Bronchial epithelial cell (primary cell): ENCODE data around the gene GRIK5. TPM values are rescaled to one million over a fixed set of nuclear protein-coding genes. Genes with fewer than 3 reads are reported as not detected.

Experiments used
- DNase-seq: peaks from one replicate; pipeline ENCODE4 v3.0.0-alpha.2; 2010; ENCODE audit warnings: low read depth
- FAIRE-seq: peaks from 2 replicates; lab custom pipeline; 2011; peaks lifted over from hg19 to GRCh38; lab: Jason Lieb, UNC
- H3K27me3 ChIP-seq: 2 replicates; pipeline ENCODE4 v1.5.1; 2011; ENCODE audit warnings: low read length; ENCODE audit not compliant: control insufficient read depth, insufficient read depth
- H3K36me3 ChIP-seq: 2 replicates; pipeline ENCODE4 v1.5.1; 2011; ENCODE audit warnings: low read length; ENCODE audit not compliant: control insufficient read depth, insufficient read depth
- H3K4me3 ChIP-seq: 2 replicates; pipeline ENCODE4 v1.5.1; 2011; ENCODE audit warnings: mild to moderate bottlenecking, low read depth, low read length, control low read depth
- total RNA-seq: library from RNA; depleted of rRNA; stranded (reverse); fragments of >200 nt; gene quantifications from 2 replicates; pipeline ENCODE4 v1.2.1, GENCODE V29; 2014
- TF ChIP-seq, protein P1 (sequence below): IDR thresholded peaks from 2 replicates; pipeline ENCODE4 v1.5.1; 2011; ENCODE audit warnings: mild to moderate bottlenecking, moderate library complexity, low read length, control low read depth, inconsistent platforms; ENCODE audit not compliant: insufficient read depth, severe bottlenecking

GRIK5 gene
- total RNA-seq, 1 donor from 2014 or later, result under 0.01 TPM

DNA sequence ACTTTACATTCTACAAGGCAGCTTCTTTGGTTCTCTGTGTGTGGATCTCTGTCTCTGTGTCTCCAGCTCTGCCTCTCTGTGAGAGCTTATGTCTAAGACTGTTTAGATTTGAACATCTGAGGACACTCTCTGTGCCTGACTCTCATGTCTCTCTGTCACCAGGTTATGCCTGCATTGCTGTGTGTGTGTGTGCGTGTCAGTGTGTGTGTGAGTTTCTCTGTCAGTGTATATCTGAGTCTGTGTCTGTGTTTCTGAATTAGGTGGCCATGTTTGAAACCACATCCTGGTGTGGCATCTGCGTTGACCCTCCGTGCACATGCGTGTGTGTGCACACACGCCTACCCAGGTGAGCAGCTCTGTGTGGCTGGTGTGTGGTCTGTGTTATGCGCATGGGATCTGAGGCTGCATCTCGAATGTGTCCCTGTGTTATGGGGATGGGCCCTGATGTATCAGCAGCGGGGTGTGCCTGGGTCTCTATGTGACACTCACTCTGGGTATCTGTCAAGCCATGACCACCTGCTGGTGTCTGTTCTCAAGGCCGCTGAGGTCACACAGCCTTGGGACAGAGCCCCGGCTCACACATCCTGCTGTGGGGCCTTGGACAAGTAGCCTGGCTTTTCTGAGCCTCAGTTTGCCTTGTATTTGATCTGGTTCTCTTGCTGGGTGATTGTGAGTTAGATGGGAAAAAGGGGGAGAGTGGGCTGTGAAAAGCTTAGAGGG is 82.7 kb downstream of the GRIK5 start:
- no peak for DNase-seq
- Histone ChIP-seq H3K4me3 (no peak overlapping the region), H3K36me3 (no peaks in the 10 kb centered on the region), H3K27me3 (peaks cover 5% of the 10 kb centered on the region)
- FAIRE-seq, result peak; percentile 94
- TF ChIP-seq, protein P1, sequence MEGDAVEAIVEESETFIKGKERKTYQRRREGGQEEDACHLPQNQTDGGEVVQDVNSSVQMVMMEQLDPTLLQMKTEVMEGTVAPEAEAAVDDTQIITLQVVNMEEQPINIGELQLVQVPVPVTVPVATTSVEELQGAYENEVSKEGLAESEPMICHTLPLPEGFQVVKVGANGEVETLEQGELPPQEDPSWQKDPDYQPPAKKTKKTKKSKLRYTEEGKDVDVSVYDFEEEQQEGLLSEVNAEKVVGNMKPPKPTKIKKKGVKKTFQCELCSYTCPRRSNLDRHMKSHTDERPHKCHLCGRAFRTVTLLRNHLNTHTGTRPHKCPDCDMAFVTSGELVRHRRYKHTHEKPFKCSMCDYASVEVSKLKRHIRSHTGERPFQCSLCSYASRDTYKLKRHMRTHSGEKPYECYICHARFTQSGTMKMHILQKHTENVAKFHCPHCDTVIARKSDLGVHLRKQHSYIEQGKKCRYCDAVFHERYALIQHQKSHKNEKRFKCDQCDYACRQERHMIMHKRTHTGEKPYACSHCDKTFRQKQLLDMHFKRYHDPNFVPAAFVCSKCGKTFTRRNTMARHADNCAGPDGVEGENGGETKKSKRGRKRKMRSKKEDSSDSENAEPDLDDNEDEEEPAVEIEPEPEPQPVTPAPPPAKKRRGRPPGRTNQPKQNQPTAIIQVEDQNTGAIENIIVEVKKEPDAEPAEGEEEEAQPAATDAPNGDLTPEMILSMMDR, result no peak

DNA sequence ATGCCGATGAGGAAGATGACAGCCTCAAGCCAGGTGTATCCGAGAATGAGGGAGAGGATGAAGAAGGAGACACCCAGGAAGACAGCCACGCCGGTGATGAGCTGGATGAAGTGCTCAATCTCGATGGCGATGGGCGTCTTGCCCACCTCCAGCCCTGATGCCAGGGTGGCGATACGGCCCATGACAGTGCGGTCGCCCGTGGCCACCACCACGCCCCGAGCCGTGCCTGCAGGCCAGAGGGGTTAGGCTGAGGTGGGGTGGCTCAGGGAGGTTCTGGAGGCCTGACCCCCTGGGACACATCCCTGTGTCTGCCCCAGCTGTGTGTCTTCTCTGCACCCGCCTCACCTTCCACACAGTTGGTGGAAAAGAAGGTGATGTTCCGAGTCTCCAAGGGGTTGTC is 85.0 kb downstream of the GRIK5 start:
- TF ChIP-seq, protein P1, result no peak
- no peak for FAIRE-seq
- H3K27me3 ChIP-seq, result peaks cover 5% of the 10 kb centered on the region
- H3K36me3 ChIP-seq, result no peaks in the 10 kb centered on the region
- no peak for DNase-seq
- no peak overlapping the region for H3K4me3 ChIP-seq

DNA sequence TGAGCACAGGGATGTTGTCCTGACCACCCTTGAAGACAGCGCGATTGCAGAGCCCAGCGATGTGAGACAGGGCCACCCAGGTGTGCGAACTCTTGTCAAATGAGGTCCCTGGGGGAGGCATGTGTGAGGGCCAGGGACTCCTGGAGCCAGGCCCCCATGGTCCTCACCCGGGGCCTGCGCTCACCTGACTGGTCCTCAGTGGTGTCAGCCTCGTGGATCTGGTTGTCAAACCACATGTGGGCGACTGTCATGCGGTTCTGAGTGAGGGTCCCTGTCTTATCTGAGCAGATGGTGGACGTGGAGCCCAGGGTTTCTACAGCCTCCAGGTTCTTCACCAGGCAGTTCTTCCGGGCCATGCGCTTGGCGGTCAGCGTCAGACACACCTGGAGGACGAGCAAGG is 88.3 kb downstream of the GRIK5 start:
- Histone ChIP-seq H3K27me3 (peaks cover 3% of the 10 kb centered on the region), H3K36me3 (no peaks in the 10 kb centered on the region), H3K4me3 (no peak overlapping the region)
- TF ChIP-seq, protein P1, result no peak
- DNase-seq (no peak), FAIRE-seq (peak; percentile 32)

DNA sequence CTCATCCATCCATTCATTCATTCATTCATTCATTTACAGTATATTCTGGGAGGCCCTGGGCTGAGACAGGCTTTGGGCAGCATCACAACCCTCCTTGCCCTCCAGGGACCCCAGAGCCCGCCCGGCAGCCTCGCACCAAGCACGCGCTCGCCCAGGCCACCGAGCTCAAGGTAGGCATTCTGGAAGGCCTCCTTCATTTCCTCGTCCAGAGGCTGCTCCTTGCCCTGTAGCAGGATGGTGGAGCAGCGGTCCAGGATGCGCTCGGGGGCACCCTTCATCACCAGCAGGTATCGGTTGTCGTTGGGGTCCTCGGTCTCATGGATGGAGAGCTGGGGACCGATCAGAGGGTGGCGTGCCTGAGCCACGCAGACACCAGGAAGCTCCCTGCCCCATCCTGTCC is 91.5 kb downstream of the GRIK5 start:
- no peak overlapping the region for H3K4me3 ChIP-seq
- TF ChIP-seq, protein P1, result no peak
- no peak for FAIRE-seq
- peaks cover 3% of the 10 kb centered on the region for H3K27me3 ChIP-seq
- H3K36me3 ChIP-seq, result no peaks in the 10 kb centered on the region
- no peak for DNase-seq

DNA sequence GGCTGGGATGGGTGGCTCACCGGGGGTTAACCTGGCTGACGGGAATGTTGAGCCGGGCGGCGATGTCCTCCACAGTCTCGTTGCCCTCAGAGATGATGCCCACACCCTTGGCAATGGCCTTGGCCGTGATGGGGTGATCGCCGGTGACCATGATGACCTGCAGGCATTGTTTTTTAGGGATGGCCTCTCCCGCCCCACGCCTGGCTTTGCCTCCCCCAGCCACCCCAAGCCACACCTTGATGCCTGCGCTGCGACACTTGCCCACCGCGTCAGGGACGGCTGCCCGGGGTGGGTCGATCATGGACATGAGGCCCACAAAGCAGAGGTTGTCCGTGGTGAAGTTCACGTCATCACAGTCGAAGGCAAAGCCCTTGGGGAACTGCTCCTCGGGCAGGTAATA is 92.1 kb downstream of the GRIK5 start:
- Histone ChIP-seq H3K27me3 (peaks cover 3% of the 10 kb centered on the region), H3K4me3 (no peak overlapping the region), H3K36me3 (no peaks in the 10 kb centered on the region)
- TF ChIP-seq, protein P1, result no peak
- FAIRE-seq (no peak), DNase-seq (no peak)

DNA sequence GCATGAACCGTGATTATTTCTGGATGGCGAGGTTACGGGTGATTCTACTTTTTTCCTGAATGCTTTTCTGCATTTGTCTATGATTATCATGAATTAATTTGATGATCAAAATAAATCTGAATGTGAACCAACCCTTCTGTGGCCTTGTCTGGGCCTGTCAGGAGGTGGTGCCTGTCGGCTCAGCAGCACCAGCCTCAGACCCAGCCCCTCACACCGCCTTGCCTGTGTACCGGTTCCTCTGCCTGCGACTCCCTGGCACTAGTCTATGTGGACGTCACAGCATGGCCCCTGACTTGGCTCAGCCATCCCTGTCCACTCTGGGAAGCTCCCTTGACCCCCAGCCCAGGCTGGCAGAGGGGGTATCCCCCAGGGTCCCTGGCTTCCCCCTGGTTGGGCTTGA is 95.4 kb downstream of the GRIK5 start:
- H3K4me3 ChIP-seq, result no peak overlapping the region
- TF ChIP-seq, protein P1, result no peak
- no peaks in the 10 kb centered on the region for H3K36me3 ChIP-seq
- DNase-seq (peak; percentile 12), FAIRE-seq (no peak)
- H3K27me3 ChIP-seq, result no peaks in the 10 kb centered on the region
